Naive B cell (primary cell): ENCODE results near the gene LPCAT3. TPM values are rescaled to one million over a fixed set of nuclear protein-coding genes. Genes with fewer than 3 reads are reported as not detected.
"Not testable (repeated sequence)": the region's sequence is repeated elsewhere in the genome, so short reads cannot be mapped to it uniquely, and the experiment has no call there.

Experiments
- ATAC-seq, 2 donors: fragments of 150-1000 bp; cut with Tn5 transposase; 2 replicates each; pipeline ENCODE4 v1.10.0; 2021; ENCODE audit warnings: low read depth in 2 of 2, mild to moderate bottlenecking in 2 of 2, moderate library complexity in 2 of 2
- DNase-seq: peaks from one replicate; pipeline ENCODE4 v3.0.0; 2022
- H3K27ac Mint-ChIP-seq, 6 donors: one replicate each; pipeline ENCODE4 v1.8.0; 2020 to 2022; ENCODE audit warnings: mild to moderate bottlenecking in 6 of 6, mixed read lengths in 6 of 6, moderate library complexity in 5 of 6, inconsistent platforms in 2 of 6
- H3K27me3 Mint-ChIP-seq, 3 donors: one replicate each; pipeline ENCODE4 v1.8.0; 2021 to 2022; ENCODE audit warnings: mixed read lengths in 3 of 3, mild to moderate bottlenecking in 1 of 3
- H3K36me3 Mint-ChIP-seq, 2 donors: one replicate each; pipeline ENCODE4 v1.8.0; 2020 to 2022; ENCODE audit warnings: mixed read lengths in 2 of 2, inconsistent platforms in 1 of 2, mild to moderate bottlenecking in 1 of 2
- H3K4me1 Mint-ChIP-seq, 3 donors: one replicate each; pipeline ENCODE4 v1.8.0; 2020 to 2022; ENCODE audit warnings: mixed read lengths in 3 of 3, inconsistent platforms in 1 of 3, mild to moderate bottlenecking in 1 of 3, moderate library complexity in 1 of 3
- H3K4me3 Mint-ChIP-seq, 8 donors: one replicate each; pipeline ENCODE4 v1.8.0; 2020 to 2022; ENCODE audit warnings: mild to moderate bottlenecking in 8 of 8, mixed read lengths in 8 of 8, moderate library complexity in 8 of 8, inconsistent platforms in 2 of 8
- H3K9me3 Mint-ChIP-seq, 7 donors: one replicate each; pipeline ENCODE4 v1.8.0; 2020 to 2022; ENCODE audit warnings: mixed read lengths in 7 of 7, mild to moderate bottlenecking in 5 of 7, inconsistent platforms in 2 of 7, moderate library complexity in 1 of 7
- polyA plus RNA-seq, 6 donors: library from polyadenylated mRNA; unstranded; fragments of 300-500 nt; fragmentation: Illumina TruSeq; gene quantifications; one replicate each; pipeline ENCODE4 v1.2.3, GENCODE V29; 2021; ENCODE audit warnings: low read depth in 6 of 6

LPCAT3 gene, protein sequence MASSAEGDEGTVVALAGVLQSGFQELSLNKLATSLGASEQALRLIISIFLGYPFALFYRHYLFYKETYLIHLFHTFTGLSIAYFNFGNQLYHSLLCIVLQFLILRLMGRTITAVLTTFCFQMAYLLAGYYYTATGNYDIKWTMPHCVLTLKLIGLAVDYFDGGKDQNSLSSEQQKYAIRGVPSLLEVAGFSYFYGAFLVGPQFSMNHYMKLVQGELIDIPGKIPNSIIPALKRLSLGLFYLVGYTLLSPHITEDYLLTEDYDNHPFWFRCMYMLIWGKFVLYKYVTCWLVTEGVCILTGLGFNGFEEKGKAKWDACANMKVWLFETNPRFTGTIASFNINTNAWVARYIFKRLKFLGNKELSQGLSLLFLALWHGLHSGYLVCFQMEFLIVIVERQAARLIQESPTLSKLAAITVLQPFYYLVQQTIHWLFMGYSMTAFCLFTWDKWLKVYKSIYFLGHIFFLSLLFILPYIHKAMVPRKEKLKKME
- polyA plus RNA-seq, result 10 to 100 TPM; 14.4 to 30.7 (median 16.7) TPM

GRCh38 chr12:7018350-7019042, at the start of gene LPCAT3:
TSS of gene LPCAT3 (minus strand) at chr12:7018476. CDS start at chr12:7018424, 52 bp downstream.
- peak within 1 kb of the TSS; percentile 70 to 97 (median 93) for H3K27ac Mint-ChIP-seq

DNA sequence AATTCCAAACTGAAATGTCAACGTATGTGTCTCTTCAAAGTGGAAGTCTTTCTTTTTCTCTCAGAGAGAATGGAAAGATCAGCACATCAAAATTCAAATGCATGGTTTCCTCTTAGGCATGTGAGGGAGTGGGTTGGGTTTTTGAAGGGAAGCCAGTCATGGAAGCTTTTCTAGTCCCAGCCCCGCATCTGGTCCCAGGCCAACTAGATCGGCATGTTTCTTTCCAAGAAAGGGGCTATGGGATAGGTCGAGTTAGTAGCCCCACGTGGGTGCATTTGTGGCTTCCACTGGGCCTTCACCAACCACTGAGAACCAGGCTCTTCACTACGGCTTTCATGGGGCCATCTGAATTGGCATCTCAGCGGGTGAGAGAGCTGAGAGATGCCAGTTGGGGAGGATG, 48.8 kb upstream of the LPCAT3 start:
- Mint-ChIP-seq H3K9me3 (no peaks in the 10 kb centered on the region), H3K4me1 (no peaks in the 10 kb centered on the region), H3K36me3 (no peaks in the 10 kb centered on the region), H3K4me3 (no peak overlapping the region), H3K27ac (peak overlapping the region in 1 of 6 donors; percentile 10), H3K27me3 (peaks cover 27 to 45% (median 42%) of the 10 kb centered on the region in 3 donors)
- ATAC-seq (no peak), DNase-seq (no peak)

More at GRCh38 chr12:7018350-7019042, at the start of gene LPCAT3:
- H3K36me3 Mint-ChIP-seq, result peaks cover 3 to 6% of the 10 kb centered on the region in 2 donors
- H3K4me1 Mint-ChIP-seq, result peaks cover 14 to 29% (median 20%) of the 10 kb centered on the region in 3 donors
- DNase-seq, result peak; percentile 98
- ATAC-seq, result peak; percentile 93
- H3K4me3 Mint-ChIP-seq, result peak within 1 kb of the TSS; percentile 84 to 98 (median 94)
- H3K27me3 Mint-ChIP-seq, result no peaks in the 10 kb centered on the region
- no peaks in the 10 kb centered on the region for H3K9me3 Mint-ChIP-seq

- H3K4me1 Mint-ChIP-seq, result no peaks in the 10 kb centered on the region
- peaks cover 22 to 41% (median 38%) of the 10 kb centered on the region in 3 donors for H3K27me3 Mint-ChIP-seq
- H3K27ac Mint-ChIP-seq, result peak overlapping the region in 1 of 6 donors; percentile 10
These were observed 48.3 kb upstream of the LPCAT3 start for GRCh38 chr12:7066596-7066995.

GRCh38 chr12:7065073-7065623, 46.9 kb upstream of the LPCAT3 start:
- peaks cover 27 to 47% (median 46%) of the 10 kb centered on the region in 3 donors for H3K27me3 Mint-ChIP-seq
- no peaks in the 10 kb centered on the region for H3K36me3 Mint-ChIP-seq
- DNase-seq, result no peak
- peaks cover 0 to 2% (median 0%) of the 10 kb centered on the region in 3 donors for H3K4me1 Mint-ChIP-seq
- no peaks in the 10 kb centered on the region for H3K9me3 Mint-ChIP-seq
- H3K27ac Mint-ChIP-seq, result no peak overlapping the region
- no peak for ATAC-seq
- H3K4me3 Mint-ChIP-seq, result no peak overlapping the region

More at GRCh38 chr12:7066596-7066995, 48.3 kb upstream of the LPCAT3 start:
- no peak overlapping the region for H3K4me3 Mint-ChIP-seq
- ATAC-seq, result no peak
- H3K36me3 Mint-ChIP-seq, result no peaks in the 10 kb centered on the region
- DNase-seq, result no peak
- no peaks in the 10 kb centered on the region for H3K9me3 Mint-ChIP-seq

DNA sequence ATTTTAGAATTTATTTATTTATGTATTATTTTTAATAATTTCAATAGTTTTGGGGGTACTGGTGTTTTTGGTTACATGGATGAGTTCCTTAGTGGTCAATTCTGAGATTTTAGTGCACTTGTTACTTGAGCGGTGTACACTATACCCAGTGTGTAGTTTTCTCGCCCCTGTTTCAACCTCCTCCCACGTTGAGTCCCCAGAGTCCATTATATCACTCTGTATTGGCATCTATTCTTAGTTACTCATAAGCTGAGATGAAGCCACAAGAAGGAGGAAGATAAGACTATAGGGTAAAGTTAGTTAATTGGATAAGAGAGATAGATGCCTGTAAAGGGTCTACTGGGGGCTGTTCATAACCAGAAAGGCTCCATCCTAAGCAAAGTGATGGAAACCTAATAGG, 46.2 kb upstream of the LPCAT3 start:
- DNase-seq (no peak), ATAC-seq (no peak)
- peaks cover 30 to 49% (median 48%) of the 10 kb centered on the region in 3 donors for H3K27me3 Mint-ChIP-seq
- peak overlapping the region in 1 of 6 donors; percentile 11 for H3K27ac Mint-ChIP-seq
- H3K4me3 Mint-ChIP-seq, result no peak overlapping the region
- H3K36me3 Mint-ChIP-seq, result no peaks in the 10 kb centered on the region
- no peaks in the 10 kb centered on the region for H3K9me3 Mint-ChIP-seq
- H3K4me1 Mint-ChIP-seq, result peaks cover 0 to 2% (median 0%) of the 10 kb centered on the region in 3 donors

DNA sequence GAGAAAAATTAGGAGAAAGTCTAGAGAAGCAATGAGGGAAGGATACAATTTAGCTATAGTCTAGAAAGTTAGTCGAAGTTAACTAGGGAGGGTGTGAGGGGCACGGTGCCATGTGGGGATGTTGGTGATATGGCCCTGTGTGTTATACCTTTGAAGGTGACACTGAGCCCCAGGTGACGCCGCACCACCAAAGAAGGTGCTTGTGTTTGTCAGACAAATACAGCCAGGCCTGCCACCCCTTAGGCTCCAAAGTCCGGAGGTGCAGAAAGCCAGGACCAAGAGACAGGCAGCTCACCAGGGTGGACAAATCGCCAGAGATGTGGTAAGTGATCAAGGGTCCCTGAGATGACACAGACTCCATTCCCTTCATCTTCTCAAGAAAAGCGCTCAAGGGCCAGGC, 43.3 kb upstream of the LPCAT3 start:
- H3K9me3 Mint-ChIP-seq, result no peaks in the 10 kb centered on the region
- ATAC-seq, result no peak

GRCh38 chr12:7061138-7061537, 42.9 kb upstream of the LPCAT3 start:
- no peaks in the 10 kb centered on the region for H3K36me3 Mint-ChIP-seq
- H3K4me1 Mint-ChIP-seq, result peaks cover 0 to 2% (median 0%) of the 10 kb centered on the region in 3 donors
- no peaks in the 10 kb centered on the region for H3K9me3 Mint-ChIP-seq
- DNase-seq (no peak), ATAC-seq (no peak)
- H3K27me3 Mint-ChIP-seq, result peaks cover 29 to 53% (median 47%) of the 10 kb centered on the region in 3 donors
- H3K4me3 Mint-ChIP-seq, result no peak overlapping the region
- no peak overlapping the region for H3K27ac Mint-ChIP-seq

More for the DNA sequence above, 43.3 kb upstream of the LPCAT3 start:
- no peak for DNase-seq
- no peaks in the 10 kb centered on the region for H3K36me3 Mint-ChIP-seq
- peaks cover 0 to 2% (median 0%) of the 10 kb centered on the region in 3 donors for H3K4me1 Mint-ChIP-seq
- no peak overlapping the region for H3K27ac Mint-ChIP-seq
- H3K4me3 Mint-ChIP-seq, result no peak overlapping the region
- H3K27me3 Mint-ChIP-seq, result peaks cover 29 to 53% (median 47%) of the 10 kb centered on the region in 3 donors

DNA sequence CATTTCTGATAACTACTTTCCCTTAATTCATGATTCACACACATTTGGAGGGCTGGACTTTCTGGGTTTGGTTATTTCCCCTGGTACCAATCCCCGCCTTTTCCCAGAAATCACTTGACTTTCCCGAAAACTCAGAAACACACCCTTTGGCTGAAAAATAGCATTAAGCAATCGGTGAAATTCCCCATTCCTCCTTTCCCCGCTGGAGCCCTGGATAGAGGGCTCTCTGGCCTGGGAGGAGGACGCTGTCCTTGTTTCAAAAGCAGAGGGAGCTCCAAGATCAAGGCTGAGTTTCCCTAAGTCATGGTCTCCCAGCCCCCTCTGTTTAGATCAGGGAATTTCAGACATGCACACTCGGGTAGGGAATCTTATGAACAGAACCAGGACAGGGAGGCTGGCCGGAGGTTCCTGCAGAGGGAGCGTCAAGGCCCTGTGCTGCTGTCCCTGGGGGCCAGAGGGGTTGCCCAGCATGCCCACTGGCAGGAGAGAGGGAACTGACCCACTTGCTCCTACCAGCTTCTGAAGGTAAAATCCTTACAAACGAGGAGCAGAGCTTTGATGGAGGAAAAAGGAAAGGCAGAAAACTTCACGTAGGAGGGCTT, 42.2 kb upstream of the LPCAT3 start, which contains the start of gene C1S:
Gene C1S (plus strand): TSS at position 366 of the 602 bp plus-strand sequence. CDS start 1,195 bp downstream, outside the sequence.
- H3K27ac Mint-ChIP-seq, result no peak within 1 kb of the TSS
- DNase-seq (no peak), ATAC-seq (no peak)

DNA sequence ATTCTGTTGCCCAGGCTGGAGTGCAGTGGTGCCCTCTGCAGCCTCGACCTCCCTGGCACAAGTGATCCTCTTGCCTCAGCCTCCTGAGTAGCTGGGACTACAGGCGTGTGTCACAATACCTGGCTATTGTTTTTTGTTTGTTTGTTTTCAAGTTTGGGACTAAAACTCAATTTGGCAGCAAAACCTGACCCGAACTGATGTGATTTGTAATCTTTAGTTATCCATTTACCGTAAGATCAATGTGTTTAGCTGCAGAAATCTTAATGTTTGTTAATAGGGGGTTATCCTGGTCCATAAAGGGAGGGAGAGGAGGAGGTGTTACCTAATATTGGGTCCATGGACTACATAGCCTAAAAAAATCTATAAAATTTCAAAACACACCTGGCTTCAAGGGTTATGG, 41.5 kb upstream of the LPCAT3 start:
- Mint-ChIP-seq H3K4me3 (no peak overlapping the region), H3K36me3 (no peaks in the 10 kb centered on the region), H3K9me3 (no peaks in the 10 kb centered on the region), H3K27me3 (peaks cover 33 to 60% (median 51%) of the 10 kb centered on the region in 3 donors), H3K4me1 (peaks cover 0 to 2% (median 0%) of the 10 kb centered on the region in 3 donors), H3K27ac (no peak overlapping the region)
- DNase-seq (no peak), ATAC-seq (no peak)

More for the DNA sequence above, 42.2 kb upstream of the LPCAT3 start, which contains the start of gene C1S:
- Mint-ChIP-seq H3K27me3 (peaks cover 29 to 53% (median 47%) of the 10 kb centered on the region in 3 donors), H3K4me1 (peaks cover 0 to 2% (median 0%) of the 10 kb centered on the region in 3 donors), H3K9me3 (no peaks in the 10 kb centered on the region), H3K4me3 (no peak within 1 kb of the TSS), H3K36me3 (no peaks in the 10 kb centered on the region)

DNA sequence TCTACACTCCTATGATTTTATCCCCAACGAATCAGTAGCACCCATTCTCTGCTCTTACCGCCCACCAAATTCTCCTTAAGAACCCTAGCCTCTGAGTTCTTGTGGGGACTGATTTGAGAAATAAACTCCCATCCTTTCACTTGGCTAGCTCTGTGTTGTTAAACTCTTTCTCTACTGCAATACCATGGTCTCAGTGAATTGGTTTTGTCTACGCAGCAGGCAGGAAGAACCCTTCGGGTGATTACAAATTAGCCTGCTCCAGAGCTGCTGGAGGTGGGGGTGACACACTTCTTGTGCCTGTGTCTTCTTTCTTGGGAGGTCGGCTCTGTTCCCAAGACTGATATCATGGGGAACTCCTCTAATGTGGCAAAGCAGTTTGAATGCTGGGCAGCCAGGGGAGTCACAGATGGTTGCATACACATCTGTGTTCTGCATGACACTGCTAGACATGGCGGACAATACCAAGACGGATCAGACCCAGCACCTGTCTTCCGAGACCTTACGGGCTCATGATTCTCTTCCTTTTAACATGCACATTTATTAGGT, 40.6 kb upstream of the LPCAT3 start:
- Mint-ChIP-seq H3K27ac (no peak overlapping the region), H3K9me3 (no peaks in the 10 kb centered on the region), H3K4me1 (peaks cover 0 to 2% (median 0%) of the 10 kb centered on the region in 3 donors), H3K4me3 (peak overlapping the region in 1 of 8 donors; percentile 0), H3K36me3 (no peaks in the 10 kb centered on the region), H3K27me3 (peaks cover 33 to 68% (median 56%) of the 10 kb centered on the region in 3 donors)
- ATAC-seq (no peak), DNase-seq (no peak)

DNA sequence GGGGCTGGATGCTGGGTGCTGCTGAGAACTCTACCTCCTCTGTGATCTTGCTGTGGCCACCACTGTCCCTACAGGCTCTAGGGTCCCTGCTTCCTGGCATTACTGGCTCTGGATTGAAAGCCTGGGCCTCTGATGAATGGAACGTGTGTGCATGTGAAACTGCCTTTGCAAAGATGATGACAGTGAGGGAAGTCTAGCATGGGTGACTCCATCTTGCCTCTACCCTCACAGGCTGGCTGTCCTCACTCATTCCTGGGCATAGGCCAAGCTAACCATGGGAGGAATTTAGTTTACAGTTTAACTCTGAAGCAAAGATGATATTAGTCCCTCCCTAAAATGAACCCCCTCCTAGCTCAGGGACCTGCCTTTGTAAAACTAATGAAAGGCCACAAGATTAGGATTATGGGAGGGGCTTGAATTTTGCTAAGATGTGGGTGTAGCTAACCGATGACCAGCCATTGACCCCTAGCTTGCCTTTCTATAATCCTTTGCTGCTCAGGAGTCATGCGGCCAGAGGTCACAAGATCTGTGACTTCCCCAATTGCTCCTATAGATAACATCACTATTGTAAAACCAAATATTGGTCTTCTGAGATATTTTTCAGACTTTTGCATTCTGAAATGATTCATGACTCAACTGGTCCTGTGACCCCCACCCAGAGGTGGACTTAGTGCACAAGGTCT, 40.0 kb upstream of the LPCAT3 start:
- DNase-seq (no peak), ATAC-seq (no peak)
- Mint-ChIP-seq H3K36me3 (no peaks in the 10 kb centered on the region), H3K27ac (no peak overlapping the region), H3K9me3 (no peaks in the 10 kb centered on the region), H3K4me1 (peaks cover 0 to 2% (median 0%) of the 10 kb centered on the region in 3 donors), H3K4me3 (peak overlapping the region in 1 of 8 donors; percentile 0), H3K27me3 (peaks cover 33 to 72% (median 60%) of the 10 kb centered on the region in 3 donors)

DNA sequence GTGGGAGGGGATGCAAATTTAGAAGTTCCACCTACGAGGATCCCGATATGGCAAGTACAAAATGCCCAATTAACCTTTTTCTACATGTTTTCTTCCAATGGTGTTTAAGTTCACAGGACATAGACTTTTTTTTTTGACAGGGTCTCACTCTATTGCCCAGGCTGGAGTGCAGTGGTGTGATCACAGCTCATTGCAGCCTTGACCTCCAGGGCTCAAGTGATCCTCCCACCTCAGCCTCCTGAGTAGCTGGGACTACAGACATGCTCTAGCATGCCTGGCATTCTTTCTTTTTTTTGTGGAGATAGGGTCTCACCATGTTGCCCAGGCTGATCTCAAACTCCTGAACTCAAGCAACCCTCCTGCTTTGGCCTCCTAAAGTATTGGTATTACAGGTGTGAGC, 37.5 kb upstream of the LPCAT3 start:
- peak overlapping the region in 1 of 6 donors; percentile 17 for H3K27ac Mint-ChIP-seq
- ATAC-seq, H3K4me1 Mint-ChIP-seq, H3K4me3 Mint-ChIP-seq, DNase-seq, H3K36me3 Mint-ChIP-seq, H3K9me3 Mint-ChIP-seq: not testable (repeated sequence)
- peaks cover 32 to 66% (median 57%) of the 10 kb centered on the region in 3 donors for H3K27me3 Mint-ChIP-seq
